ENCODE results near the gene POLR2M.

Gene POLR2M

DNA sequence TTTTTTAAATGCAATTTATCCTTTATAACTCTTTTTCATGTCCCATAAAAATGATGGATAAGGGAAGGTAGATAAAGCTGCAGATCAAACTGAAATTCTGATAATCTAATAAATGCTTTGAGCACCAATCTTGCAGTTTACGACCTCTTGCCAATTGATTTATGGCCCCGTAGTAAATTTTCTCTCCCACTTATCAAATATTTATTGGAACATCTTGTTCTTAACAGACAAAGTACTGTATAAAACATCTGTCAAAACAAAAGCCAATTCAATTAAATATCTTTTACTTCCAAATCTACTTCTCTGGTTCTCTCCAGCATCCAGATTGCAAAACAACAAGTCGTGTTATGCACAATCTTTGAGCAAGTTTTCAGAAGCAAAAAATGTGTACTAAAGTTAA, 34.6 kb downstream of the POLR2M start:
- no peak for DNase-seq

DNA sequence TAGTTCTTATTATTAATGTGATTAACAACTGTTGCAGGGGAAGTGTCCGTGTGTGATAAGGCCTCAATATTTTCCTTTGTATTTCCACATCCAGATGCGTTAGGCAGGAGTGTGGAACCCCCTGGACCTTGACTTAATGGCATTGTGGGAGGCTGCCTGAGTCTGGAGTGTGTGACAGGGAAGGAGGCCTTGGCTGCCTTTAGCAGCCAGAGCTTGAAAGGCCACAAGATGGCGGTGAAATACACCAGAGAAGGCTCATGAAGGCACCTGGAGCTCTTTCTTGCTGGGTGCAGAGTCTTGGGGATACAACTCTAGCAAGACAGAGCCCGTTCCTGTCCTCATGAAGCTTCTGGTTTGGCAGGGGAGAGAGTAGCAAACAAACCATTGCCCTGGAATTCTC, 36.9 kb downstream of the POLR2M start:
- DNase-seq, result no peak

DNA sequence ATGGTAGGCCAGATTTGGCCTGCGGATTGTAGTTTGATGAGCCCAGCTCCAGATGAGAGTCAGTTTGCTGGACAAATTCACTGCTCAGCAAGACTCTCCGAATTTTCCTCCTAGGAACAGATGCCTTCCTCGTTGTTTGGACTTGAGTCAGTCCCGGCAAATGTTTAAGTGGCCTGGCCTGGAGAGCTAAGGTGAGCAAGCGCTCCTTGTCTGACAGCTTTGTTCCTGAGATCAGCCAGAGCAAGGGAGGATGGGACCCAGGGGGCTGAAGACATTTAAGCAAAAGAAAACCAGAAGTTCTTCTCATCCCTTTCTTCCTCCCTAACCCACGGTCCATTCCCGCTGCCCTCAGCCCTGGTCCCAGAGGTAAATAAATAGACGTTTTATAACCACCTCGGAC, 40.3 kb downstream of the POLR2M start:
- no peak for DNase-seq

DNA sequence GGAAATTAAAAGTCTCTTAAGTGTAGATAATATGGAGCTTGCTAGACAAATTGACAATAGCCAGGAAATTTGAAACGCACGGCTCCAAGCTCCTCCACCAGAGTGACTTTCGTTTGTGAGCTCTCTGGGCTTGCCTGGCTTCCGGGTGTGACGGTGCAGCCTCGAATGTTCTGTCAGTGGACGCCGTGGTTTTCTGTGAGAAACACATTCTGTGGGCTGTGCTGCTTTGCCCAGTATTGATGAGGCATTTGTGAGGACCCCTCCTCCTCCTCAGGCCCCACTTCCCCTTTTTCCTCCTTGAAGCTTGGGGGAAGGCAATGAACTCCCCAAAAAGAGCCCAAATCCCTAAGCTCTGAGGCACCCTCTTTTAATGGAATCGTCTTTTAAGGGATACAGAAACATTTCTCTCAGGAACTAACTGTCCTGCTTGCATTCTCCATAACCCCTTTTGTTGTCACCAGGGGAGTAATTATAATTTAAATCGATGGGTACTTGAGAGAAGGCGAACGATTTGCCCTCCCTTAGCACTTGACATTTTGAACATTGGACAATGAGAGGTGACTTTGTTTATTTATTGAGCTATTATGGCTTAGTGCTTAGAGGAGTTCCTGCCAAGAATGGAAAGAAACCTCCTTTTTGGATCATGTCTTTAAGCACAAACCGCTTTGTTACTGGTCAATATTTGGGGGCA, 40.8 kb downstream of the POLR2M start:
- DNase-seq, result no peak

DNA sequence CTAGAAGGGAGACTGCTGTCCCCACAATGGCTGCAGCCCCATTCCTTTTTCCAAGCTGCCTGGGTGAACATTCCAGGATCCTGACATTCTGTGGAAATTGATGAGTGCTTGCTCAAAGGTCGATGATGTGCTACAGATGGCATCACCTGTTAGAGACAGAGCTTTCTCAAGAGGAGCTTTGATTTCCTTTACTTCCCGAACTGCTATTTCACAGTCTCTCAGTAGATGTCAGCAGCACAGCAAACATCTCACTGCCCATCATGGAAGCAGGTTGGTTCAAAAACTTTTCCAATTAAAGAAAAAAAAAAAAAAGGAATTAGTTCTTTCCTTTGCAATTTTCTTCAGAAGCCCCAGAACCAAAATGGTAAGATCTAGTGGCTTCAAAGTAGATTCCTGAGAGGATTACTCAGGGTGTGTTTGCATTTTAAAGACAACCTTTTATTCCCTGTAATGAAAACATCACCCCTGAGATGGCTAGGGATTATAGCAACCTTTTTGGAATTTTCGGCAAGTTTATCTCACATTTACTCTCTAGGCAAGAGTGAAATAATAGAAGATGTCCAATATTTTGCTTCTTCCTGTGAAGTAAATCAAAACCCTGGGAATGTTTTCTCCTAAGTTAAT, 44.8 kb downstream of the POLR2M start:
- no peak for DNase-seq

DNA sequence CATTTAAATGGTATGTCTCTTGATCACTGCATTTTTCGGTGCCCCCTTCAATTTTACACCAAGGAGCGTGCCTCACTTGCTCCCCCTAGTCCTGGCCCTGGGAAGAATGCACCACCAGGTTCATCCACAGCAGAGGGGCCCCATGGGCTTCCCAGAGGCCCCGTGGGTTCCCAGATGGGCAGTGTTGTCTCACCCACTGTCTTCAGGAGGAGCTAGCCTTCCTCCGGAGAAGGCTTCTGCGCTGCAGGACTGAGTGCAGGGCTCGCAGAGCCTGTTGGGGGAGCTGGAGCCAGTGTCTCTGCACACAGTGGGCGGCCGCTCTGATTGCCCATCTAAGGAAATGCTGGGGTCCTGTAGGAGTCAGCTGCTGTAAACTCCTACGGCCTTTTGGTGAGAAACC, 45.9 kb downstream of the POLR2M start:
- DNase-seq, result no peak

DNA sequence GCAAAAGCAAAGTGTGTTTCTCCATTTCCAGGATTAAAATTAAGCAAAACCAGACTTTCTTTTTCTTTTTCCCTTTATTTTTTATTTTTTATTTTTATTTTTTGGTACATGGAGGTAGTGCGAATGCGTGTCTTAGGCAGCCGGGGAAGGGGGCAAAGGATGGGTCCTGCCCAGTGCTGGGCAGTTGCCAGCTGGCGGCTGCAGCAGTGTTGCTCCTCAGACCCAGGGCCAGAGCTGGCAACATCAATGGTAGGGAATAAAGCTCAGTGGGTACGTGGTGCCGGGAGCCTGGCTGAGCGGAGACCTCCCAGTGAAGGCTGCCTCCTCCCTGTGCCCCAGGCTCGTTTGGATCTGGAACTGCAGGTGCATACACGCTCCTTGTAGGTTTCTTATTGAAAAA, 46.3 kb downstream of the POLR2M start:
- no peak for DNase-seq

DNA sequence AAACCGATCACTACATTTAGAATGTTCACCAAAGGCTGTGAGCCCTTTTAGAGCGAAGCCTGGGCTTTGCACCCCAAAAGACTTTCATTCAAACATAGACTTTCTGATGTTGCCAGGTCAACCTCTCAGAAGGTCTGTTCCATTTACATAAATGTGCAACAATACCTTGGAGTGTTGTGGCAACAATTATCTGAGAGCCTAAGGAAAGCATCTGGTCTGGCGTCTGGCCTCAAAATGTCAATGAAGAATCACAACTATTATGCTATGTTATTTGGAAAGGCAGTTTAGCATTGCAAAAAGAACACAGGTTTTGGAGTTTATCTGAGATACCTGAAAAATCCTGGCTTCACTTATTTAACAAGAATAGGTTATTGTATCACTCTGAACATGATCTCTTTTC, 50.0 kb downstream of the POLR2M start:
- no peak for DNase-seq

DNA sequence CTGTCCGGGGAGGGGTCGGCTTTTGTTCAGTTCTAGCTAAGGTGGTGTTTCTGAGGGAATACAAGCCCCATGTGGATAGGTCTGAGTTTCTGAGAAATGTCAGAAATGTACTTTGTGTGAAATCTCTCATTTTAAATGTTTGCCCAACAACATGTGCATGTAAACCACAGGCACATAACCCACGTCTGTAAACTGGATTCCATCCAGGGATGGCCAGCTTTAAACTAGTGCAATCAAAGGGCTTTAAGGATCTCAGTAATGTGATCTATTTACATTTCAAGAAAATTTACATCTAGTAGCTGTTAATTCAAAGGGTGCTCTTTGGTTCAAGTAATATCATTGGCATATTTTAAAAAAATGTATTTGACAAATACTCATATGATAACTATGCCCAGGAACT, 52.0 kb downstream of the POLR2M start:
- no peak for DNase-seq

DNA sequence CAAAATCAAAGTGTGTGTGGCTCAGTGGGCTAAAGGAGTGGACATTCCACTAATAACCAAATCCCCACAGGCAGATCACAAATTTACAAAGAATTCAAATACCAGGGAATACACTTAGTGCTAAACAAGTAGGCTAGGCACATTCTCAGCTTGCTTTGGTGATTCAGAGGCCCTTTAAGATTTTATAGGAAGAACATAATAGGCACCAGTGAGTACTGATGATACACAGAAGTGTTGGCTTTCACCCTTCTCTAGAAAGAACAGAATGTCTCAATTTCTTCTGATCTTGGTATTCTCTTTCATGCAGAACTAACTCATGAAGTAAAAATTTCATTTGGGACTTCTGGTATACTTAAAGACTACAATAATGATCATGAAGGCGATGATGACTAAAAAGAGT, 55.0 kb downstream of the POLR2M start:
- DNase-seq, result no peak

DNA sequence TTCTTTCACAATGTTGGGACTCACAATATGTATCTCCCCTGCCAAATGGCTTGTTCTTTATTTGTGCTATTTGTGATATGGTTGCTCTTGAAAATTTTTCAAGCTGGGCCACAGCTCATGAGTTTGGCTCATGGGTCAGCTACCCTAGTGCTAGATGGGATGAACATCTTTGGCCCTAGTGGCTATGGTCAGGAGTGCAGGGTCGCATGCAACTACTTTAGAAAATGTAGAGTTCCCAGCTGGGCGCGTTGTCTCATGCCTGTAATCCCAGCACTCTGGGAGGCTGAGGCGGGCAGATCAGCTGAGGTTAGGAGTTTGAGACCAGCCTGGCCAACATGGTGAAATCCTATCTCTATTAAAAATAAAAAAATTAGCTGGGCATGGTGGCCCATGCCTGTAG, 55.8 kb downstream of the POLR2M start:
- no peak for DNase-seq

DNA sequence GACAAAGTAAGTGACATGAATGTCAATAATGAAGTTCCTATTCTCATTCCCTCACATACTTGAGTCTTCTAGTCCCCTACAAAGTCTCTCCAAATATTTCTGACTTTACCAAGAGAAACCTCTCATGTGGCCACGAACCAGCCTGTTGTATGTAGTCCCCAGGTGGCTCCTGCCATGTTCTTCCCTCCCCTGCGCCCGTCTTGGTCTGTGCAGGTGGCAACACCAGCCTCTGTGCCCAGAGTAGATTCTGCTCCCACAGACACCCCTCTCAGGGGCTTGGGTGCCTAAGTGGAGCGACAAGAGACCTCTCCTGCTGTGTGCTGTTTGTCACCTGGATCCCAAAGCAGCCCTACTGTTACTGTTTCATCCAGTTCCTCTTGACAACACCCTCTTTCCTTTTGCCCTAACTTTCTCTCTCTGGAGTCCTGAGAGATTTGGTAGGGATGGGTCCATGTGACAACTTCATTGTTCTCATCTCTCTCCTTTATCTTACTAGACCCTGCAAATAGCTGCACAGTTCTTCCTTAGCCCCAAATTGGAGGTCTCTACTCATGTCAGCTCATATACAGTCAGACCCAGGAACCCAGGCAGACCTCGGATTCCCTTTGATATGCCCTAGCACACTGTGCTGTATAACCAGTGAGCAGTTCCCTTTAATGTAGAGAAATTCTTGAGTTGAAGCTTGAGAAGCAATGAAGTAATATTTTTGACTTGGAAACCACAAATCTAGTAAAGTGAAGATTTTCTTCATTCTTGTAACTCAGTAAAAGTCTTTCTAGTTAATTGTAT, 56.9 kb downstream of the POLR2M start:
- DNase-seq, result no peak

All from activated CD8-positive, alpha-beta memory T cell treated with anti-CD3 and anti-CD28 coated beads, Interleukin-2, amount 50 U/mL, for 4 hours (primary cell).